NCI-H82 (cell line): Measurements from ENCODE around the gene BAIAP2L1.
A peak's percentile ranks its signal among the peaks of the same experiment; 100 is the strongest.

Experiments
- DNase-seq: peaks from one replicate; lab custom pipeline; 2025; lab: John Stamatoyannopoulos, UW

Gene BAIAP2L1

GRCh38 chr7:98359395-98359794 lies 41.5 kb downstream of the BAIAP2L1 start:
- DNase-seq, result no peak

- DNase-seq, result no peak
Measured at GRCh38 chr7:98358706-98359105, 42.2 kb downstream of the BAIAP2L1 start.

- peak; percentile 20 for DNase-seq
Measured at GRCh38 chr7:98357751-98358161, 43.1 kb downstream of the BAIAP2L1 start.

GRCh38 chr7:98355250-98355538 lies 45.7 kb downstream of the BAIAP2L1 start:
- no peak for DNase-seq

- DNase-seq, result no peak
Measured at GRCh38 chr7:98354511-98355249, 46.2 kb downstream of the BAIAP2L1 start.

- DNase-seq, result no peak
Measured at GRCh38 chr7:98354052-98354451, 46.8 kb downstream of the BAIAP2L1 start.

GRCh38 chr7:98352621-98353020 lies 48.3 kb downstream of the BAIAP2L1 start:
- DNase-seq, result no peak

GRCh38 chr7:98351136-98351535 lies 49.8 kb downstream of the BAIAP2L1 start:
- DNase-seq, result no peak

GRCh38 chr7:98348726-98349474 lies 52.0 kb downstream of the BAIAP2L1 start:
- no peak for DNase-seq

GRCh38 chr7:98346515-98347069 lies 54.3 kb downstream of the BAIAP2L1 start:
- DNase-seq, result no peak

- DNase-seq, result no peak
Measured at GRCh38 chr7:98341106-98341505, 59.8 kb downstream of the BAIAP2L1 start.

- DNase-seq, result no peak
Measured at GRCh38 chr7:98339043-98339442, 61.8 kb downstream of the BAIAP2L1 start.

- DNase-seq, result no peak
Measured at GRCh38 chr7:98338441-98338840, 62.4 kb downstream of the BAIAP2L1 start.

GRCh38 chr7:98335411-98335977 lies 65.4 kb downstream of the BAIAP2L1 start:
- DNase-seq, result no peak

- DNase-seq, result no peak
Measured at GRCh38 chr7:98334081-98334480, 66.8 kb downstream of the BAIAP2L1 start.

GRCh38 chr7:98330926-98331529 lies 69.9 kb downstream of the BAIAP2L1 start:
- no peak for DNase-seq

- no peak for DNase-seq
Measured at GRCh38 chr7:98329791-98330373, 71.0 kb downstream of the BAIAP2L1 start.

GRCh38 chr7:98329100-98329790 lies 71.6 kb downstream of the BAIAP2L1 start:
- DNase-seq, result no peak

- DNase-seq, result no peak
Measured at GRCh38 chr7:98324782-98325181, 76.1 kb downstream of the BAIAP2L1 start.

- DNase-seq, result peak; percentile 77
Measured at GRCh38 chr7:98323597-98324322, 77.1 kb downstream of the BAIAP2L1 start.
